Mammary epithelial cell (primary cell): ENCODE data around the gene MTPN.

Experiments
- CTCF ChIP-seq, 2 donors: IDR thresholded peaks in 1 of 2; conservative IDR thresholded peaks in 1 of 2; 2 replicates each; pipeline ENCODE4 v1.5.1; 2011 to 2012; ENCODE audit warnings: inconsistent platforms in 2 of 2, low read length in 2 of 2, mild to moderate bottlenecking in 2 of 2, control low read depth in 1 of 2, low read depth in 1 of 2; ENCODE audit not compliant: insufficient read depth in 1 of 2; ENCODE audit errors: extremely low read depth in 1 of 2
- EZH2 ChIP-seq: IDR thresholded peaks from 2 replicates; pipeline ENCODE4 v1.6.1; 2012; ENCODE audit warnings: low read length, inconsistent platforms, borderline replicate concordance

GRCh38 chr7:135910393-135911036 lies 66.6 kb downstream of the MTPN start:
- TF ChIP-seq CTCF (conservative IDR thresholded peaks at IDR 0.05 in 1 of 2, IDR thresholded peaks at IDR 0.05 in 1 of 2; ENCODE audit: extremely low read depth in 1 of 2, insufficient read depth in 1 of 2, low read depth in 1 of 2, low read length in 2 of 2) (no peak), EZH2 (no peak)
